Measurements from ENCODE around the gene DDOST. TPM values are rescaled to one million over a fixed set of nuclear protein-coding genes. Genes with fewer than 3 reads are reported as not detected.

DDOST gene
- total RNA-seq, 1 donor from 2014 or later: 179 TPM

- Mint-ChIP-seq H3K4me1 (peaks cover 24% of the 10 kb centered on the region), H3K9me3 (no peaks in the 10 kb centered on the region), H3K27ac (ENCODE audit: unreplicated experiment) (no peak overlapping the region), H3K27me3 (ENCODE audit: low read depth) (no peaks in the 10 kb centered on the region), H3K36me3 (ENCODE audit: low read depth) (no peaks in the 10 kb centered on the region), H3K4me3 (no peak overlapping the region)
- DNase-seq (ENCODE audit: low read depth, low spot score): no peak
- no peak for TF ChIP-seq CTCF (conservative IDR thresholded peaks at IDR 0.05)
These were observed 45.7 kb upstream of the DDOST start for GRCh38 chr1:20706841-20707240.

- DNase-seq (ENCODE audit: low read depth, low spot score): no peak
- Mint-ChIP-seq H3K4me1 (peaks cover 8% of the 10 kb centered on the region), H3K27ac (ENCODE audit: unreplicated experiment) (no peak overlapping the region), H3K36me3 (ENCODE audit: low read depth) (no peaks in the 10 kb centered on the region), H3K9me3 (no peaks in the 10 kb centered on the region), H3K27me3 (ENCODE audit: low read depth) (no peaks in the 10 kb centered on the region), H3K4me3 (no peak overlapping the region)
- TF ChIP-seq CTCF (conservative IDR thresholded peaks at IDR 0.05): no peak
These were observed 44.1 kb upstream of the DDOST start for GRCh38 chr1:20705203-20705755.

- Mint-ChIP-seq H3K27ac (ENCODE audit: unreplicated experiment) (peak overlapping the region; percentile 21), H3K4me1 (peaks cover 4% of the 10 kb centered on the region)
- DNase-seq (ENCODE audit: low read depth, low spot score): no peak
These were observed 43.4 kb upstream of the DDOST start for GRCh38 chr1:20704390-20705202.

GRCh38 chr1:20703124-20703756 lies 42.1 kb upstream of the DDOST start:
- H3K4me1 Mint-ChIP-seq: peaks cover 4% of the 10 kb centered on the region

More at GRCh38 chr1:20704390-20705202, 43.4 kb upstream of the DDOST start:
- Mint-ChIP-seq H3K27me3 (ENCODE audit: low read depth) (no peaks in the 10 kb centered on the region), H3K9me3 (no peaks in the 10 kb centered on the region), H3K4me3 (no peak overlapping the region), H3K36me3 (ENCODE audit: low read depth) (no peaks in the 10 kb centered on the region)
- TF ChIP-seq CTCF (conservative IDR thresholded peaks at IDR 0.05): no peak

GRCh38 chr1:20702416-20702815 lies 41.2 kb upstream of the DDOST start:
- TF ChIP-seq CTCF (conservative IDR thresholded peaks at IDR 0.05): peak; percentile 36

More at GRCh38 chr1:20703124-20703756, 42.1 kb upstream of the DDOST start:
- no peak for TF ChIP-seq CTCF (conservative IDR thresholded peaks at IDR 0.05)
- H3K27me3 Mint-ChIP-seq (ENCODE audit: low read depth): no peaks in the 10 kb centered on the region
- H3K36me3 Mint-ChIP-seq (ENCODE audit: low read depth): no peaks in the 10 kb centered on the region
- H3K4me3 Mint-ChIP-seq: no peak overlapping the region
- no peak overlapping the region for H3K27ac Mint-ChIP-seq (ENCODE audit: unreplicated experiment)
- no peaks in the 10 kb centered on the region for H3K9me3 Mint-ChIP-seq
- no peak for DNase-seq (ENCODE audit: low read depth, low spot score)

More at GRCh38 chr1:20702416-20702815, 41.2 kb upstream of the DDOST start:
- Mint-ChIP-seq H3K4me1 (peaks cover 4% of the 10 kb centered on the region), H3K27ac (ENCODE audit: unreplicated experiment) (no peak overlapping the region), H3K9me3 (no peaks in the 10 kb centered on the region), H3K4me3 (peak overlapping the region; percentile 51), H3K27me3 (ENCODE audit: low read depth) (no peaks in the 10 kb centered on the region), H3K36me3 (ENCODE audit: low read depth) (no peaks in the 10 kb centered on the region)
- no peak for DNase-seq (ENCODE audit: low read depth, low spot score)
